HEK293T (cell line): ENCODE measurements around the gene IKBKE.
A peak's percentile ranks its signal among the peaks of the same experiment; 100 is the strongest.

Source experiments
- CTCF ChIA-PET: fragments of 350-600 bp; formaldehyde crosslinking; extraction: SDS; loops from one replicate; lab custom pipeline; 2021; ENCODE audit warnings: antibody characterized with exemption, inconsistent platforms; lab: Yijun Ruan, JAX
- POLR2A ChIA-PET: fragments of 350-600 bp; formaldehyde crosslinking; extraction: SDS; loops from one replicate; lab custom pipeline; 2020; ENCODE audit warnings: antibody characterized with exemption, inconsistent platforms; lab: Yijun Ruan, JAX
- DNase-seq: peaks from one replicate; pipeline ENCODE4 v3.0.0; 2012; ENCODE audit warnings: mixed read lengths; ENCODE audit errors: extremely low spot score
- ARNT ChIP-seq: fragments of 450-650 bp; IDR thresholded peaks from 2 replicates; pipeline ENCODE4 v1.6.1; 2017; ENCODE audit warnings: mild to moderate bottlenecking
- BHLHE40 ChIP-seq: fragments of 450-650 bp; IDR thresholded peaks from 2 replicates; pipeline ENCODE4 v1.6.1; 2016; ENCODE audit warnings: mild to moderate bottlenecking, moderate library complexity, borderline replicate concordance
- CTBP1 ChIP-seq: fragments of 450-650 bp; IDR thresholded peaks from 2 replicates; pipeline ENCODE4 v1.6.1; 2016; ENCODE audit warnings: borderline replicate concordance
- ELF4 ChIP-seq: fragments of 450-650 bp; IDR thresholded peaks from 2 replicates; pipeline ENCODE4 v1.6.1; 2017; ENCODE audit warnings: antibody characterized with exemption
- FOXA1 ChIP-seq: fragments of 450-650 bp; IDR thresholded peaks from 2 replicates; pipeline ENCODE4 v1.6.1; 2016; ENCODE audit warnings: mild to moderate bottlenecking
- FOXK2 ChIP-seq: fragments of 450-650 bp; IDR thresholded peaks from 2 replicates; pipeline ENCODE4 v1.6.1; 2016; ENCODE audit warnings: mild to moderate bottlenecking
- FOXM1 ChIP-seq: fragments of 450-650 bp; IDR thresholded peaks from 2 replicates; pipeline ENCODE4 v1.6.1; 2017; ENCODE audit warnings: mild to moderate bottlenecking, borderline replicate concordance
- HDGF ChIP-seq: fragments of 450-650 bp; IDR thresholded peaks from 2 replicates; pipeline ENCODE4 v1.6.1; 2017; ENCODE audit warnings: antibody characterized with exemption, borderline replicate concordance
- L3MBTL2 ChIP-seq: fragments of 450-650 bp; conservative IDR thresholded peaks from 2 replicates; pipeline ENCODE4 v1.6.1; 2016; ENCODE audit warnings: mild to moderate bottlenecking
- LEF1 ChIP-seq: fragments of 450-650 bp; IDR thresholded peaks from 2 replicates; pipeline ENCODE4 v1.6.1; 2017; ENCODE audit warnings: mild to moderate bottlenecking, borderline replicate concordance
- NFRKB ChIP-seq: fragments of 450-650 bp; IDR thresholded peaks from 2 replicates; pipeline ENCODE4 v1.6.1; 2016; ENCODE audit warnings: mild to moderate bottlenecking, moderate library complexity
- SP1 ChIP-seq: fragments of 450-650 bp; IDR thresholded peaks from 2 replicates; pipeline ENCODE4 v1.6.1; 2017
- SUZ12 ChIP-seq: fragments of 450-650 bp; IDR thresholded peaks from 2 replicates; pipeline ENCODE4 v1.6.1; 2016; ENCODE audit warnings: mild to moderate bottlenecking
- TARDBP ChIP-seq: fragments of 450-650 bp; IDR thresholded peaks from 2 replicates; pipeline ENCODE4 v1.6.1; 2016
- ZNF384 ChIP-seq: fragments of 450-650 bp; IDR thresholded peaks from 2 replicates; pipeline ENCODE4 v1.6.1; 2016
- TF ChIP-seq, protein P1 (sequence below): fragments of 450-650 bp; IDR thresholded peaks from 2 replicates; pipeline ENCODE4 v1.6.1; 2016

The IKBKE gene

GRCh38 chr1:206513312-206514111, 43.2 kb downstream of the IKBKE start:
- TF ChIP-seq, protein P1, sequence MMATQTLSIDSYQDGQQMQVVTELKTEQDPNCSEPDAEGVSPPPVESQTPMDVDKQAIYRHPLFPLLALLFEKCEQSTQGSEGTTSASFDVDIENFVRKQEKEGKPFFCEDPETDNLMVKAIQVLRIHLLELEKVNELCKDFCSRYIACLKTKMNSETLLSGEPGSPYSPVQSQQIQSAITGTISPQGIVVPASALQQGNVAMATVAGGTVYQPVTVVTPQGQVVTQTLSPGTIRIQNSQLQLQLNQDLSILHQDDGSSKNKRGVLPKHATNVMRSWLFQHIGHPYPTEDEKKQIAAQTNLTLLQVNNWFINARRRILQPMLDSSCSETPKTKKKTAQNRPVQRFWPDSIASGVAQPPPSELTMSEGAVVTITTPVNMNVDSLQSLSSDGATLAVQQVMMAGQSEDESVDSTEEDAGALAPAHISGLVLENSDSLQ = no peak
- no peak for TF ChIP-seq ZNF384
- TF ChIP-seq SUZ12 = no peak
- TF ChIP-seq L3MBTL2 = no peak
- TF ChIP-seq ARNT = no peak
- TF ChIP-seq LEF1 = no peak
- TF ChIP-seq NFRKB = no peak
- no peak for TF ChIP-seq FOXA1
- no peak for TF ChIP-seq BHLHE40
- TF ChIP-seq SP1 = no peak
- TF ChIP-seq FOXK2 = no peak
- CTCF ChIA-PET = no interaction called here
- no peak for DNase-seq
- POLR2A ChIA-PET = no interaction called here

GRCh38 chr1:206514813-206515387, 44.6 kb downstream of the IKBKE start:
- TF ChIP-seq FOXK2 (no peak), L3MBTL2 (no peak), FOXM1 (no peak), SUZ12 (no peak), HDGF (no peak), ARNT (no peak)
- POLR2A ChIA-PET = no interaction called here

GRCh38 chr1:206516728-206516990, 46.4 kb downstream of the IKBKE start:
- CTCF ChIA-PET = interaction anchor here (0.7 kb wide), 1 partner anchor 193 kb away, joined by 3 read pairs; no protein-coding TSS in a partner anchor
- TF ChIP-seq, protein P1 = no peak
- TF ChIP-seq FOXA1 (no peak), FOXM1 (no peak), CTBP1 (no peak), LEF1 (no peak), SUZ12 (no peak), L3MBTL2 (no peak), SP1 (no peak), ELF4 (no peak), HDGF (no peak), ZNF384 (no peak)
- POLR2A ChIA-PET = no interaction called here
- DNase-seq = no peak

More at GRCh38 chr1:206514813-206515387, 44.6 kb downstream of the IKBKE start:
- DNase-seq = no peak
- CTCF ChIA-PET = interaction anchor here (1.2 kb wide), 1 partner anchor 24 kb away, joined by 4 read pairs; no protein-coding TSS in a partner anchor

- no peak for DNase-seq
- ChIA-PET POLR2A (interaction anchor here (0.5 kb wide), 1 partner anchor 461 kb away, joined by 4 read pairs; no protein-coding TSS in a partner anchor), CTCF (no interaction called here)
- TF ChIP-seq TARDBP = no peak
- no peak for TF ChIP-seq BHLHE40
- TF ChIP-seq FOXA1 = no peak
Measured at GRCh38 chr1:206517784-206518183, 47.5 kb downstream of the IKBKE start.

GRCh38 chr1:206518206-206518605, 47.9 kb downstream of the IKBKE start:
- POLR2A ChIA-PET = interaction anchor here (0.5 kb wide), 1 partner anchor 461 kb away, joined by 4 read pairs; no protein-coding TSS in a partner anchor
- no peak for TF ChIP-seq TARDBP
- TF ChIP-seq HDGF = no peak
- no peak for TF ChIP-seq ELF4
- TF ChIP-seq LEF1 = no peak
- no peak for TF ChIP-seq CTBP1
- CTCF ChIA-PET = no interaction called here
- DNase-seq = no peak

GRCh38 chr1:206518743-206519142, 48.5 kb downstream of the IKBKE start:
- CTCF ChIA-PET = no interaction called here
- POLR2A ChIA-PET = no interaction called here
- no peak for DNase-seq
- TF ChIP-seq FOXA1 (no peak), LEF1 (no peak), SP1 (no peak), FOXM1 (no peak), SUZ12 (no peak), ARNT (no peak), L3MBTL2 (no peak)
- TF ChIP-seq, protein P1 = no peak

- POLR2A ChIA-PET = no interaction called here
- DNase-seq = no peak
Measured at GRCh38 chr1:206521127-206521526, 50.9 kb downstream of the IKBKE start.

More at GRCh38 chr1:206521127-206521526, 50.9 kb downstream of the IKBKE start:
- TF ChIP-seq, protein P1 = peak; percentile 53
- TF ChIP-seq TARDBP = no peak
- no peak for TF ChIP-seq SP1
- no peak for TF ChIP-seq ZNF384
- CTCF ChIA-PET = interaction anchor here (0.5 to 1.1 kb wide), 2 partner anchors 24 to 1217 kb away, joined by 3 to 4 read pairs; no protein-coding TSS in a partner anchor
